Ureter (tissue), 1 donor: ENCODE measurements around the gene ADH1C. TPM values are rescaled to one million over a fixed set of nuclear protein-coding genes. Genes with fewer than 3 reads are reported as not detected.

ENCODE experiments used
- DNase-seq: peaks from one replicate; pipeline ENCODE4 v3.0.0-alpha.2; 2020; ENCODE audit warnings: low spot score
- total RNA-seq: library from RNA; stranded (reverse); gene quantifications from one replicate; pipeline ENCODE4 v1.2.4, GENCODE V29; 2023
- donor health status: DM: yes; HTN: yes; CAD: no.

ADH1C gene
- total RNA-seq, 1 donor from 2014 or later, result 43.5 TPM

DNA sequence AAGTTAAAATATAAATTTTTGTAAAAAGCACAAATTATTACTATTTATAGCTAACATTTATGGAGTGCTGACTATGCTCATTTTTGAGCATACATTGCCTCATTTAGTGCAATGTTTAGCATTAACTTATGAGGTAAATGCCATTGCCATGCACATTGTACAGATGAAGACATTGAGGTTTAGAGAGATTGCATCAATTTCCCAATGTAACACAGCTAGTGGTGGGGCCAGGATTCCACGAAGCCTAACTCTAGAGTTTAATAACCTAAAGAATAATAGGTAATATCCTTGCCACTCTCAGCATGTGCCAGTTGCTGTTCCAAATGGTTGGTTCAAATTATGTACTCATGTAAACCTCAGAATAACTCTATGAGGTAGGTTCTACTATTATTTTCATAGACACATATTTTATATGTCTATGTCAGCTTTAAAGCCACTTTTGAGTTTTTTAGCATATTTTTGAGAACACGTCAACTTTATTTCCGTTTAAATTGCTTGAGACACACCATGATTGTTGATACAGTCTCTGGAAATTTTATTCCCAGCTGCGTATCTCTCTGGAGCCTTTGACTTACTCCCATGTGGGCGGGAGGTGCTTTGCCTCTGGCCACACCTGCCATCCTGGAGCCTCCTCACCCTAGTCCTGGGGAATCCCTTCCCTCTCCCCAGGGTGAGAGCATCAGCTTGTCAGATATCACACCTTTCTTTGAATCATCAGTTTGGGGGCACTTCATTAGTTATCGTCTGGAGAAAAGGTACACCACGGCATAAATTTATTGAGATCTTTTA lies 51.0 kb downstream of the ADH1C start:
- no peak for DNase-seq

DNA sequence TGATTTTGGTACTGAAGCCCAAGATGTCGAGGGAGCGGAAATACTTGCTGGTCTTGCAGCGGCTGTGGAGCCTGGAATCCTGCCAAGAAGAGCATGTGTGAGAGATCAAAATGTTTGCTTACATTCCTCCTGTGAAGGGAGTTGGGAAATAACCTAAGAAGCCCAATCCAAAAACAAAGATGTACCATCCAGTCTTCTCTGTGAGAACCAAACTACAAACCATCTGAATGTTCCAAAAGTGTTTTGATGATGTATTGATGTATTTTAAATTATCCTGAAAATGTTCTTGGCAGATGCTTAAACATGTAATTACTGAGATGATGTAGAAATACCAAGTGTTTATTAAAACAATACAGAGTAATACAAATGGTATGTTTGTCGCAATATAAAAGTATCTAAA lies 51.6 kb downstream of the ADH1C start:
- DNase-seq, result peak; percentile 93

DNA sequence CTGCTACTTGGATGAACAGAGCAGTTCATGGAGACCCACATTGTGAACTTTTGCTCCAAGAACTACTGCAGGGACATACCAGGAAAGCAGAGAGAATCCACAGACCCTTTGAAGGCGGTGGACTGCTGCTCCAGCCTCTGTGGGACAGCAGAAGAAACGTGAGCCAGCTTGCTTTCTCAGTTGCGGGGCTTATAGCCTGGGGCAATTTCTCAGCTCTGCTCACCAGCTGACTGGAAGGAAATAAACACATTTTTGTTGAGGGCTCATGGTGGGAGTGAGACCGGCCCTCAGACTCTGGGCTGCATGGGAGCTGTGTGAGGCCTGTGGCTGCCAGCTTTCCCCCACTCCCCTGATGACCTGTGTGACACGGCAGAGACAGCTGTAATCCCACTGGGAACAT lies 59.2 kb downstream of the ADH1C start:
- DNase-seq, result no peak

DNA sequence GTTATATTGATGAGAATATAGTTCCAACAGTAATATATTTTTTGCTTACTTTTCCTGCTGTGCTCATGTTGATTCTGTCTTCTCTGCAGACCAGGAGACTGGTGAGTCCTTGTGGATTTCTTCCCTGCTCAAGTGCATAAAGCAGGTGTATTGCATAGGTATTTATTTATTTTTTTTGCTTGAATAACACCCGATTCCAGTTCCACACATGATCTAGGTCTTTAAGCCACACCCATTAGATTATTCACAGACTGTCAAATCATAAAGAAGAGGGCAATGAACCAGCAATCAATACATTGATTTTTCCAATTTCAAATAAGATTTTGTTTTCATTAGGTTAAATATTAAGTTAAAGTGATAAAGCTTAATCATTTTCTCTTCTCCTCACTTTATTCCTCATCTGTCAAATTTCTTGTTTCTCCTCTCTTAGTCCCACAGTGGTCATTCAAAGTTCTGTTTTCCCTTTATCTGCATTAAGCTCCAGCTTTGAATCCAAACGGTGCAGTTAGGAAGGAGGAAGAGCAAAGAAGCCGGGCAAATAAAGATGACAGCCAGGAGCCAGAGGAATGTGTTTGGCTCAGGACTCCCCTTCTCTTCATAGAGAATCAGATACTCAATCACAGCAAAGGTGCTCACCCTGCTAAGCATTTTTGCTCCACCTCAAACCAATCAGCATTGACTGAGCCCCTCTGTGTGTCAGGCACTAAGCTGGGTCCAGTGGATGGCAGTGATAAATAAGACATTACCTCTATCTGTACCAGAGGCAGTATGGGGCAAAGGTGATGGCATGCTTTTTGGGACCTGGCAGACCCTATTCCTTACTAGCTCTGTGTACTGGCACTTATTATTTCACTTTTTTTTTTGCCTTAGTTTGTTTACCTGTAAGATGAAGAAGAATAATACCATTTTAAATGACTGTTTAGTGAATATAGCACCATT lies 61.4 kb downstream of the ADH1C start, which contains the start of gene ADH1A:
TSS of gene ADH1A (minus strand) at position 138 of the 939 bp plus-strand sequence. CDS start at position 67, 71 bp downstream.
- no peak for DNase-seq

Other genes with a start within 250 kb of the ADH1C start
- 1.6 TPM for gene ADH4, start 208.4 kb downstream of the ADH1C start, total RNA-seq
- 3.1 TPM for gene ADH6, start 133.5 kb downstream of the ADH1C start, total RNA-seq
- not detected for gene ADH1A, start 61.8 kb downstream of the ADH1C start, total RNA-seq
- 142 TPM for gene ADH1B, start 31.3 kb downstream of the ADH1C start, total RNA-seq
- not detected for gene ADH7, start 82.6 kb upstream of the ADH1C start, total RNA-seq
- not detected for gene C4orf17, start 158.3 kb upstream of the ADH1C start, total RNA-seq
- 12.5 TPM for gene TRMT10A, start 211.3 kb upstream of the ADH1C start, total RNA-seq
- not detected for gene MTTP, start 222.1 kb upstream of the ADH1C start, total RNA-seq